ENCODE data around the gene ADCY4.

ADCY4 gene

DNA sequence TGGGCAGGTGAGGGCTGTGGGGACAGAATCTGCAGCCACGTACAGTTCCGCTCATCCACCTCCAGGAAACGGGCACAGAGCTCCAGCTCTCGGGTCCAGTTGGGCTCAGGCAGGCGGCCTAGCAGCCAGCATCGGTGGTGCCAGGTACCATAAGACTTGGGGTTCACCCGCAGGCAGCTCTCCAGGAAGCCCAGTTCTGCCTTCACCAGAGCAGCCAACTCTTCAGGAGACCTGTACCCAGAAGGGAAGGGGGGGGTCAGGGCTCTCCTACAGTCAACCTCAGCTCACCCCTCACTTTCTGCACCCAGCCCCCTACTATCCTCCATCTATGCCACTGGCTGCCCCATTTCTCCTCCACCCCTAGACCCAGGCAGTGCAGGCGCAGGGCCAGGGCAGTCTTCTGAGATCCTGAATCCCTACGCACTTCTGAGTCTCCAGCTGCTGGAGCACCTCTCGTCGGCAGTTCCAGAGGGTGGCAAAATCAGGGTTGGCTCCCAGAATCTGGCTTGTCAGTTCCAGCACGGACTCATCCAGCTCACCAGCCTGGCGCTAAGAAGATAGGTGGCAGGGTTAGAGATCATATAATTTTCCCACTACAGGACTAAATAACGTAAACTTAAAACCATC lies 64.8 kb downstream of the ADCY4 start:
- TF ChIP-seq ZNF274 (IDR thresholded peaks at IDR 0.05; ENCODE audit: low read depth, low read length) (no peak), YY1 (IDR thresholded peaks at IDR 0.05; ENCODE audit: insufficient read depth, insufficient read length) (no peak), SUZ12 (IDR thresholded peaks at IDR 0.05; ENCODE audit: extremely low read depth, insufficient read depth, insufficient read length) (no peak)
- H3K36me3 ChIP-seq (ENCODE audit: insufficient read depth, insufficient read length, low read length): peaks cover 45% of the 10 kb centered on the region
- H3K4me1 ChIP-seq (ENCODE audit: insufficient read depth, insufficient read length): no peaks in the 10 kb centered on the region
- peak overlapping the region; percentile 42 for H3K9ac ChIP-seq (ENCODE audit: insufficient read length, low read depth)
- DNase-seq (ENCODE audit: low read depth, low spot score): no peak
- H3K9me3 ChIP-seq (ENCODE audit: insufficient read depth, low read length): no peaks in the 10 kb centered on the region
- H3K27me3 ChIP-seq (ENCODE audit: insufficient read depth, insufficient read length): no peaks in the 10 kb centered on the region
- H3K4me3 ChIP-seq (ENCODE audit: insufficient read length, low read depth): peak overlapping the region; percentile 81

DNA sequence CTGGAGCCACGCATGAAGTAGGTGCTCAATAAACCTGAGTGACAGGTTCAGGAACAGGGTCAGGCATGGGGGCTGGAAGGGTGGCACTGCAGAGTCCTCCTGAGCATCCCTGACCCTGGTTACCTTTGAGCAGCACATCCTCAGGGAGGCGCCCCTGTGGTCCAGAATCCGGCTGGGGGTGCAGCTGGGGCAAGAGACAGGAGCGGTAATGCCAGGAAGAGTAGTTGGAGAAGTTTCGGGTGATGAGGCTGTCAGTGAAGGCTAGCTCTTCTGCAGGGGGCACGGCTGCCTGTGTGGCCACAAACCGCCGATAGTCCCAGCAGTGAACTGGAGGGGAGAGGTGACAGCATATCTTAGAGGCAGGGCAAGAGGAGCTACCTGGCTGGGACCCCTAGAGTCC lies 65.5 kb downstream of the ADCY4 start:
- Histone ChIP-seq H3K27me3 (ENCODE audit: insufficient read depth, insufficient read length) (no peaks in the 10 kb centered on the region), H3K4me3 (ENCODE audit: insufficient read length, low read depth) (no peak overlapping the region), H3K9ac (ENCODE audit: insufficient read length, low read depth) (no peak overlapping the region), H3K9me3 (ENCODE audit: insufficient read depth, low read length) (no peaks in the 10 kb centered on the region), H3K4me1 (ENCODE audit: insufficient read depth, insufficient read length) (peaks cover under 1% of the 10 kb centered on the region), H3K36me3 (ENCODE audit: insufficient read depth, insufficient read length, low read length) (peaks cover 45% of the 10 kb centered on the region)
- no peak for DNase-seq (ENCODE audit: low read depth, low spot score)
- TF ChIP-seq ZNF274 (IDR thresholded peaks at IDR 0.05; ENCODE audit: low read depth, low read length): no peak

Data from NT2/D1 (cell line).